Lower leg skin (tissue), 3 donors: ENCODE measurements around the gene AAGAB.

ENCODE experiments used
- POLR2A ChIP-seq, 2 donors: fragments of 450-650 bp; IDR thresholded peaks; one replicate each; pipeline ENCODE4 v1.6.1; 2016 to 2017; ENCODE audit warnings: antibody characterized with exemption in 2 of 2, mild to moderate bottlenecking in 1 of 2, moderate library complexity in 1 of 2
- TF ChIP-seq, protein P1 (sequence below), 3 donors: fragments of 450-650 bp; IDR thresholded peaks; one replicate each; pipeline ENCODE4 v1.5.1; 2016; ENCODE audit warnings: antibody characterized with exemption in 3 of 3, mild to moderate bottlenecking in 3 of 3, moderate library complexity in 2 of 3

DNA sequence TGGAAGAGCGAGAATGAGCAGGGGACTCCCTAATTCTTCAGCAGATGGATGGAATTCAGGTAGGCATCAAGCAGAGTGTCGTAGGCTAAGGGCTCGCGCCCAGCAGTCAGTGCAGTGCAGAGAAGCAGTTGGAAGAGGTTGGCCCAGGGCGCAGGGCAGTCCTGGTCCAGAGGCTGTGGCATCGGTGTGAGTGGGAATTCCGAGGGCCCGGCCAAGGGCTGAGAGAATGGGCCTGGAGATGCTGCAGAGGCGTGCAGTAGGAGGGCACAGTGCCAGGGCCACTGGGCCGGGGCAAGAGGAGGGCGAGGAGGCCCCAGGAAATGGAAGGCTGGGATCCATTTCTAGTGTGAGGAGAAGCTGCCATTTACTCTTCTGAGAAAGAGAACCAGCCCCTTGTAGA, 74.4 kb downstream of the AAGAB start:
- no peak for TF ChIP-seq POLR2A (IDR thresholded peaks at IDR 0.05)
- TF ChIP-seq, protein P1, sequence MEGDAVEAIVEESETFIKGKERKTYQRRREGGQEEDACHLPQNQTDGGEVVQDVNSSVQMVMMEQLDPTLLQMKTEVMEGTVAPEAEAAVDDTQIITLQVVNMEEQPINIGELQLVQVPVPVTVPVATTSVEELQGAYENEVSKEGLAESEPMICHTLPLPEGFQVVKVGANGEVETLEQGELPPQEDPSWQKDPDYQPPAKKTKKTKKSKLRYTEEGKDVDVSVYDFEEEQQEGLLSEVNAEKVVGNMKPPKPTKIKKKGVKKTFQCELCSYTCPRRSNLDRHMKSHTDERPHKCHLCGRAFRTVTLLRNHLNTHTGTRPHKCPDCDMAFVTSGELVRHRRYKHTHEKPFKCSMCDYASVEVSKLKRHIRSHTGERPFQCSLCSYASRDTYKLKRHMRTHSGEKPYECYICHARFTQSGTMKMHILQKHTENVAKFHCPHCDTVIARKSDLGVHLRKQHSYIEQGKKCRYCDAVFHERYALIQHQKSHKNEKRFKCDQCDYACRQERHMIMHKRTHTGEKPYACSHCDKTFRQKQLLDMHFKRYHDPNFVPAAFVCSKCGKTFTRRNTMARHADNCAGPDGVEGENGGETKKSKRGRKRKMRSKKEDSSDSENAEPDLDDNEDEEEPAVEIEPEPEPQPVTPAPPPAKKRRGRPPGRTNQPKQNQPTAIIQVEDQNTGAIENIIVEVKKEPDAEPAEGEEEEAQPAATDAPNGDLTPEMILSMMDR (IDR thresholded peaks at IDR 0.05) = no peak
